Skin of body (tissue), 2 donors: Measurements from ENCODE around the gene PRKG1. TPM values are rescaled to one million over a fixed set of nuclear protein-coding genes. Genes with fewer than 3 reads are reported as not detected.
A peak's percentile ranks its signal among the peaks of the same experiment; 100 is the strongest.
"Not testable (repeated sequence)": the region's sequence is repeated elsewhere in the genome, so short reads cannot be mapped to it uniquely, and the experiment has no call there.

ENCODE experiments used
- DNase-seq: peaks from one replicate; lab custom pipeline; 2025; lab: John Stamatoyannopoulos, UW
- total RNA-seq: library from RNA; depleted of rRNA; stranded (reverse); fragments of >200 nt; gene quantifications from one replicate; pipeline ENCODE4 v1.2.3, GENCODE V29; 2014

PRKG1 gene
- total RNA-seq, 1 donor from 2014 or later: 41.8 TPM

DNA sequence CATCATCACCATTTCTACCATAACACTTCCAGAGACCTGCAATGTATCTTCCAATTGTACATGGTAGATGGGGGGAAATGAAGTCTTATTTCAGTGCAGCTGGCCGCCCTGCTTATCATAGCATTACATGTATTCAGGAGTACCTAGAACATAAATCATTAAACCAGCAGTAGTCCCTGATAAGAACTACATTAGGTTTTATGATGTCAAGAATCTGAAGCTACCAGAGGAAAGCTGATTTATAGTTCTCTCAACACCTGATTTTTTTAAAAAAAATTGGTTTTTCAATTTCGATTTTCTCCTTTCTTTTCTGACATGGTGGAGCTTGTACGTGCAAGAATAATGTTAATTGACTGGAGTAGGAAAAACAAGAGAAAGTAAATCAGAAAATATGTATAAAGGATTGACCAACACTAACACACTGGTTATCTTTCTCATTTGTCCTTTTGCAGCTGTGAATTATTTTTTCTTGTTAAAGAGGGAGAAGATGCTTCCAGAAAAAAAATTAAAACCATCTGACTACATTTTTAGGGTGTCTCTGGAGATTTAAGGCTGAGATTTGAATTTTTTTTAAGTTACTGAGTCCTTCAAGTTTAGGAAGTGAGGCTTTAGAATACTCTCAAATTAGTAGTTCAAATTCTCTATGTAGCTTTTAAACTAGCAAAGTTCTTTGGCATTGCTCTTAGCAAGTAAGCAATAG is 566.0 kb downstream of the PRKG1 start:
- peak; percentile 34 for DNase-seq

DNA sequence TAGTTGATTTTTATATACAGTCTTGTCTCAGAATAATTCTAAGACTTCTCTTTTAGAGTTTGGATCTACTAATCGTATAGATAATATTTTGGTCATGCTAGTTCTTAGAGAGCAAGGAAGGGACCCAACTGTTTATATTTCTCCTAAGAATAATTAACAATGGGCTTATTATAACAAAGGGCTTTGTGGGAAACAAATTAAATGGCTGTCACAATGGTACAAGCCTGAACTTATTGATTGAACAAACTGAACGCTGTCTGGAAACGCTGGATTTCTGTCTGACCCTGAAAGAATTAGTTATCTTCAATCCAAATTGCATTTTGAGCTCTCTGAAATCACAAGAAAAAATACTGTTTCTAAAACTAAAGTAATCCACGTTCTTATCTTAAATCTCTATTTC is 568.3 kb downstream of the PRKG1 start:
- no peak for DNase-seq

DNA sequence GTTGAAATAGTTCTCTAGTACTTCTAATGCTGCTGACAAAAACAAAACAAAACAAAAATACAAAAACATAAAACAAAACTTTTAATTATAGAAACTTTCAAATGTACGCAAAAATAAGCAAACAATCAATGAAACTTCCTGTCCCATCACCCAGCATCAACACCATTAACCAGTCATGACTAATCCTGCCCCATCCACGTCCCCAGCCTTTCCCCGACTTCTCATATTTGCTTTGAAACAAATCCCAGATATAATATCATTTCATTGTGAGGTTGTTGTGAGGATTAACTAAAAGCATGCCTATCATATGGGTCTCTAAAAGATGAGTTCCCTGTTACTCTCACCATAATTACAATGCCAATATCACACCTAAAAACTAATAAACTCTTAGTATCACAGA is 569.4 kb downstream of the PRKG1 start:
- DNase-seq: no peak

DNA sequence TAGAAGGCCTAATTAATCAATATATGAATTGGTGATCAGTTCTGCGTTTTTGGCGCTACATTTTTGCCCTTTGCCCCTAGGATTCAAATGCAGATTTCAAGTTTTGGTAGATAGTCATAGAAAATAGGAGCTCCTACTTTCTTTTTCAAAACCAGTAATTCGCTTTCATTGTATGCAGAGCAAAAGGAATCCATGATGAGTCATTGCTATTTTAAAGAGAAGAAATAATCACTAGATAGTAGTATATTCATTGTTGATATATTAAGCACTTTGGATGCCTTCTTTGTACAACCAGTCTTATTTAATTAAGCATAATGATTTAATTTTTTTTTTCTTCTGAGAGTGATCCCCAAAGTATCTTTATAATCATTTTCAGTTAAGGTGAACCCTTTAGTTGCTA is 574.8 kb downstream of the PRKG1 start:
- DNase-seq: no peak

DNA sequence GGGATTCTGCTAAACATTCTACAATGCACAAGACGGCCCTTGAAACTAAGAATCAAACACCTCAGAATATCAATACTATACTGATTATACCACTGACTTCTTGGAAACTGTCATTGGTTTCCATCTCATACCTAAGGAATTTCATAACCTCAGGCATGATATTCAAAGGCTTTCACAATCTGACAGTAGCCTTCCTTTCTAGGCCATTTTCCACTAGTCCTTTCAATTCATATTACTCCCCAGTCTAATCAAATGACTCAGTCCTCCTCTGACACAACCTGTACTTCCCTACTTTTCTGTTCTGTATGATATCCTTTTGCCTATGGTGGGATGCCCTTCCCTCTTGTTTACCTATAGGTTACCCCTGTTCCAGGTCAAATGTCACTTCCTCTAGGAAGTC is 576.8 kb downstream of the PRKG1 start:
- no peak for DNase-seq

DNA sequence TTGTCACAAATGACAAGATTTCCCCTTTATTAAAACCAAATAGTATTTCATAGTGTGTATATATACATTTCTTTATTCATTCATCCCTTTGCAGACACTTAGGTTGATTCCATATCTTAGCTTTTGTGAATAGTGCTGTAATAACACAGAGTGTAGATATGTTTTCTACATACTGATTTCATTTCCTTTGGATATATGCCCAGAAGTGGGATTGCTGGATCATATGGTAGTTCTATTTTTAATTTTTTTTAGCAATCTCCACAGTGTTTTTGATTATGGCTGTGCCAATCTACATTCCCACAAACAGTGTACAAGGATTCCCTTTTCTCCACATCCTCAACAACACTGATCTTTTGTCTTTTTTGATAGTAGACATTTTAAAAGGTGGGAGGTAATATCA is 578.7 kb downstream of the PRKG1 start:
- peak; percentile 72 for DNase-seq

DNA sequence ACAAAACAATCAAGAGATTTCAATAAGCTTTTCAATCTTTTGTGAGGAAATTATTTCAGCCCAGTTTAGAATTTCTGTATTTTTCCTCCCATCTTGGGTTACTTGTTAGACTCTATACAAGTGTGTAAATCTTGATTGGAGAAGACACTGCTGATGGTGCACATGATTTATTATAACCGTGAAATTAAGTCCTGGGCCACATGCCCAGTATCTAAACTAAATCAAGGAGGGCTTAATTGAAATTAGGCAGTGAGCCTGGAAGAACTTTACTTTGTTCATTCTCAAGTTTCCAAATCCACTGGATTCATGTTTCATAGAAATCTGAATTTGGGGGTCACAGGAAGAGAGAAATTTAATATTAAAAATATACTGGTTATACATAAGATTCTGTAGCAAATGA is 580.6 kb downstream of the PRKG1 start:
- peak; percentile 22 for DNase-seq

DNA sequence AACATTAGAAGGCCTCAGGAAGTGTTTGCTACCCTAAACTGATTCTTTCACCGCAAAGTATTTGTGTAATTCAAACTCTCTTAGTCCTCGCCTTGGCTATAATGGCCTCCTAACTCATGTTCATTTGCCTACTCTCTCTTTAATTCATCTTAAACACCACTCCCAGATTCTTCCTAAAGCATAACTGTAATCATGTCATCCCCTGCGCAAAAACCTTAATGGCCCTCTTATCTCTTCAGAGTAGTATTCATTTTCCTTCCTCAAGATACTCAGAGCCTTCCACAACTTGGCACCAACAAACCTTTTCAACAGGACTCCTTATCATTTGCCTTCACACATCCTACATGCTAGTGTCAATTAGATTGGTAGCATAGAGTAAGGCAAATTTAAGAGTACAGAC is 582.2 kb downstream of the PRKG1 start:
- DNase-seq: no peak

DNA sequence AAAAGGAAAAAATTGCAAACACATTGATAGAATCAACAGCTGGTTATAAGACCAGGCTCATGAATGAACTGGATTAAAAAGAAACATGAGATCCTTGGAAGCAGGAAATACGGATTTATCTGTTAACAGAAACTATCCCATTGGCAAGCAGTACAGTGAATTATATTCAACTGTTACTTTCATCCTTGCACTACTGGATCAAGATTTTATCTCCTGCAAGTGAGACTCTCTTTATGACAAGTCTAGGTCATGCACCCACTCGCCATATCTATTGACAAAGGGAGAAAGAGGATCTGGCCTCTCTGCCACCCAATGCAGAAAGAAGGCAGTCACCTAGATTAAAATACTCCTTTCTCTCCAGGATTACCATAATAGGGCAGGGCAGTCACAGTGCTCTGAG is 583.7 kb downstream of the PRKG1 start:
- peak; percentile 27 for DNase-seq

DNA sequence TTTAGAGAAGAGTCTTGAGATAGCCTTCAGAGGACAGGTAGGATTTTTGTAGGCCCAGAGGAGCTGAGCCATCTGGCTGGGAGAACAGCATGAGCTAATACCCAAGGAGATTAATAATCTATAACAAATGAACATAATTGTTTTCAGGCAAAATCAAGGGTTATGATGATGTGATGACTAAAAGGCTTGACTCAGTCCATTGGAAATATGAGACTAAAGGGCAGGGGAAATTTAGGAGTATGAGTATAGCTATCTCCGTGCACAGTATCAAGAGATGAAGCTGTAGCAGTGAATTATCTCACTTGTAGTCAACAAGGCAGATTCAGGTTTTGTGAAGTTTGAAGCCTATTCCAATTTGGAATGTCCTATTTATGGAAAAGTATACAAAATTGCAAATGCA is 585.1 kb downstream of the PRKG1 start:
- DNase-seq: no peak

DNA sequence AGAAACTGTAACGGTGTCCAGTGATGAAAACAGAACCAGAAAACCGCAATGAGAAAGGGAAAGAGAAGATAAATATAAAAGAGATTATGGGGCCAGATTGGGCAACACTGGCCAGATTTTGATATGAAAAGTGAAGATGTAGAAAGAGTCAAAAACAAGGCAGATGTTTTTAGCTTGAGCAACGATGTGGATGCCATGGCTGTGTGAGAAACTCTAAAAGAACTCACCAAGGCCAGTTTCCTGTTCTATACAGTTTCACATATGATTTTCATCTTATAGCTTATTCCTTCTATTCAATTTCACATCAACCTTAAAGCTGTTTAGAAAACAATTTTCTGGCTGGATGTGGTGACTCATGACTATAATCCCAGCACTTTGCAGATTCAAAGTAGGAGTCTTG is 588.8 kb downstream of the PRKG1 start:
- DNase-seq: no peak

DNA sequence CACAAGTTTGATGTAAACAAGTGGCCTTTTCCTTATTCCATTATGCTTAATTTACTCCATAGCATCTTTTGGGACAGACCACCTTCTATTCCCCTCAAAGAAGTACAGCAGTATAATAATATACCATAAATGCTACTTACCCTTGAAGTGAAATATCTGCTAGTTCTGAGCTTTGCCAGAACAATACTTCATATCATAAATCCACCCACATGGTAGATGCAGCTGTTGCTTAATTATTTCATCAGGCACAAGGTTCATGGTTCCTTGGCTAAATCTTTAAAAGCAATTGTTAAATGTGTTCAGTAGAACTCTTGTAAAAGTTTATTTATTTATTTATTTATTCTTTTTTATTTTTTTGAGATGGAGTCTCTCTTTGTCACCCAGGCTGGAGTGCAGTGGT is 592.2 kb downstream of the PRKG1 start:
- no peak for DNase-seq

DNA sequence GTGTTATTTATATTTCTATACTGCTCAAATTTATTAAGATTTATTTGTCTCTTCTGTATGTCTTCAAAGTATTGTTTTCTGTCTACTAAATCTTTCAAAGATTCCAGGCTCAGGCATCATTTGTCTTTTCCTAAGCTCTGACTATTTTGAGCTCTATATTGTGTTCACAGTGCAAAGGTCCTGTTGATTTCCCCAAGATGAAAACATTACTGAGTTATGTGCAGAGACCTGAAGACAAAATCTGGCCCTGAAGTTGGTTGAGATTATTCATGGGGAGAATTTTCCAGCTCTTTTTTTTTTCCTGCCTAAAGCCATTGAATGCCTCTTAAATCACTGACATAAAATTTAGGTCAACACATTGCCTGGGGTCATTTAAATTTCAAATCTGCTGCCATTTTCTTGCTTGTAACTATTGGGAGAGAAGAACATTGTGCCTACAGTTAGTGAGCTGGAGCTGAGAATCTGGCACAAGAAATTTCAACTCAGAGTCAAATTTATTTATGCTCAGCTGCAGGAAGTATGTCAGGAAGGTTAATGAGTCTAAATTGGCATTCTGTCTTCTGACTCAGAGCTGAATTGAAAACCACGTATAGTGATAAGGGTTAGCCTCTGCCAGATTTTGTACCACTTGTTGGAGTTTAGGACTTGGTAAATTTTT is 593.5 kb downstream of the PRKG1 start:
- DNase-seq: no peak

DNA sequence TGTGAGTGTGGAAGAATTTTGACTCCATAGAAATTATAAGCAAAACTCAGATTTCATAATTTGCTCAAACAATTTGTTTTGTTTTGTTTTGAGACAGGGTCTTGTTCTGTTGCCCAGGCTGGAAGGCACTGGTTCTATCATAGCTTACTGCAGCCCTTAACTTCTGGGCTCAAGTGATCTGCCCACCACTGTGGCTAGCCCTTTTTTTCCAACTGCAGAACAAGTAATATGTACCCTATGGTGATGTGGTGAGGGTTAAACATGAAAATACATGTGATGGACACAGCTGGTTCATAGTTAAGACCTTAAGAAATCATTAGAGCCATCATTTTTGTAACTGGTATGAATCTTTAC is 594.0 kb downstream of the PRKG1 start:
- no peak for DNase-seq

DNA sequence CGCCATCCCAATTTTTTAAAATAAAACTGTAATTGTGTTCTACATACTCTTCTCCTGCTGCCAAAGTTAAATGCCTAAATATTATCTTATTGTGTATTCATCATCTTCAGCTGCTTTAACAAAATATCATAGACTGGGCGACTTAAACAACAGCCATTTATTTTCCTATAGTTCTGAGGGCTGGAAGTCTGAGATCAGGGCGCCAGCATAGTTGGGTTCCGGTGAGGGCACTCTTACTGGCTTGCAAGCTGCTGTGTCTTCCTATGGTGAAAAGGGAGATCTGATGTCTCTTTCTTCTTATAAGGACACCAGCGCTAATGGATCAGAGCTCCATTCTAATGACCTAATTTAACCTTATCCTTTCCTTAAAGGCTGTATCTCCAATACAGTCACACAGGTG is 594.8 kb downstream of the PRKG1 start:
- DNase-seq: no peak

DNA sequence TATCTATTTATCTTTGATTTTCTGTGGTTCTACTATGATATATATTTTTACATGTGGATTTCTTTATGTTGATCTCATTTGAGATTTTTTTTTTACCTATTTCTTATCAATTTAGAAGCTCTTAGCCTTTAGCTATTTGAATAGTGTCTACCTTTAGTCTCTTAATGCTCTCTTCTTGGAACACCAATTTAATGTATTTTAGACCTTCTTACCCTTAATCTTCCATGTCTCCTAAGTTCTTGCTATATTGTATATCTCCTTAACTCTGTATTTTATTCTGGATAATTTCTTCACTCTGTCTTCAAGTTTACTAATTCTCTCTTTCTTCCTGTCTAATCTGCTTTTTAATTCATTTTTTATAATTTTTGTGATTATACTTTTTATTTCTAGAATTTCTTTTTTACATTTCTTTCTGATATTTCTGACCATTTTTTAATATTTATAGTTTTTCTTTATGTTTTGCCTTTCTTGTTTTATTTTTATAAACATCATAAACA is 597.8 kb downstream of the PRKG1 start:
- DNase-seq: no peak

DNA sequence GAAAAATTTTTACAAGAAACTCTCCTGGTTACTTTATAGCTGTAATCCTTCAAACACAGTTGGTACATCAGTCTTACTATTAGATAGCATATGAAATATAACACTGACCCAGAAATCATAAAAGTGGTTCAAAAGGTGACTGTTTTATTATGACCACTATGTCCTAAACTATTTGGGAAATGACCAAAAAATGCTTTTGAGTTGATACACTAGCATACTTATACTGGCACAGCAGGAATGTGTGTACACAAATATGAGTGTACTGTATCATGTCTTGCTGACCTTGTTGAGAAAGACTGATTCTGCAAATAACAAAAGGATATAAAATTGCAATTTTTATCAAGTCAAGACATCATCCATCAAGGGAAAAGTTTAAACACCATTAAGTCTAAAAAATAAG is 600.8 kb downstream of the PRKG1 start:
- no peak for DNase-seq

DNA sequence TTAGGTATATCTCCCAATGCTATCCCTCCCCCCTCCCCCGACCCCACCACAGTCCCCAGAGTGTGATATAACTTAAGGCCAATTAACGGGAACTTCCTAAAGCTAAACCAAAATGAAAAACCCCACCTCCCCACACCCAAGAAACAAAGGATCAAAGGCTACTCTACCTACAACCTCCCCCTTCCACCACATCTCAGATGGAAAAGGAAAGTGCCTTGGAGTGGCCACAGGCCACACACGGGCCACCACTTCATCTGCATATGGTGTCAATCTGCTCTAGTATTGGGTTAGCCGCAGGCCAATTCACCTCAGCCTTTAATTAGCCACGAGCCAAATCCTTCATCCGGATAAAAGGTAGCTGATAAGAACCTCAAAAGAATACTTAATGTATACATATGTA is 605.6 kb downstream of the PRKG1 start:
- no peak for DNase-seq

DNA sequence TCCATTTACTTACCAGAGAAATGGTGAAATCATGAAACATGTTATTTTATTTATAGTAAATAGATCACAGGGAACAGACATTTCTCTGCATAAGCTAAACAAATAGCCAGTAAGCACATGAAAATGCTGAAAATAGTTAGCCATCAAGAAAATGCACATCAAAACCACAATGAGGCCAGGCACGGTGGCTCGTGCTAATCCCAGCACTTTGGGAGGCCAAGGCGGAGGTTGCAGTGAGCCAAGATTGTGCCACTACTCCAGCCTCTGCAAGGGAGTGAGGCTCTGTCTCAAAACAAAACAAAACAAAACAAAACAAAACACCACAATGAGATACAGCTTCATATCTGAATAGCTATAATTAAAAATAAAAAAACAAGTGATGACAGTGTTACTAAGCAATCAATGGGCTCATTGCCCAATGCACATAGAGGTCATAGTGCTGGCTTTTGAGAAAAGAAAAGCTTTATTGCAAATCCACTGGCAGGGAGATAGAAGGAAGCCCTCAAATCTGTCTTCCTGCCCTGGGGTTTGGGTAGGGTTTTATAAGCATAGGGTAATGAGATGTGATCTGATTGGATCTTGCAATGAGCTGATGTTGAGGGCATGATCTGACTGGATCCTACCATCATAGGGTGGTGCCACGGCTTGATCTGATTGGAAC is 608.9 kb downstream of the PRKG1 start:
- DNase-seq: peak; percentile 54

DNA sequence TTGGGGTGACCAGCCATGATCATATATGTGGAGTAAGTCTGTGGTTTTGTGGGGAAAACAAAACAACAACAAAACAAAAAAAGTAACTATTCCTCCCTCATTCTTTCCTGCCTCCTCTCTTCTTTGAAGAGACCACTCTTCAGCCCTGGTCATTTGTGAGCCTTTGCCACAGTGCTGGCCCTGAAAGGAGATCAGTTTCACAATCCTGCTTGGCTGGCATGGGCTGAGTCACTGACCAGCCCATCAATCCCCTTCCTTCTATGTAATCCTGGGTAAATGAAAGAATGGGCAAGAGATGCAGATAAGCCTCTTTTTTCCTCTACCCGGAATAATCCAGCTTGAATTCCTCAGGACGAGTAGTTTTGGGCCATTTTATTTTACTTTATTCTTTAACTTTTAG is 611.5 kb downstream of the PRKG1 start:
- DNase-seq: no peak

DNA sequence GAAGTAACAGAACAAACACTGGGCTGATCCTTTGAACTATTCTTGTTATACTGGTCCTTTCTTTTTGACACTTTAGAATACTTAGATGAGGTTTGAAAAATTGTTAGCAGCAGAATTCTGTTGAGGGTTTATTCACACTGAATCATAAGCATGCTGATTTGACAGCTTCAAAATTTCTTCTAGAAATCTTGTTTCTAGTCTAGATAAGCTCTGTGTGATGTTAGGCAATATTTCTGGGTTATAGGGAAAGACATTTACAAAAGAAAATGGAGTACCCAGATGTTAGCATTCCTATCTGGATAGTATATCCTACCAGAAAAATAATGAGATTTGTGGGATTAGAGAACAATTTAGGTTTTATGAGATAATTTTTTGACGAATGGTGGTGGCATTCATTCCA is 613.0 kb downstream of the PRKG1 start:
- no peak for DNase-seq

DNA sequence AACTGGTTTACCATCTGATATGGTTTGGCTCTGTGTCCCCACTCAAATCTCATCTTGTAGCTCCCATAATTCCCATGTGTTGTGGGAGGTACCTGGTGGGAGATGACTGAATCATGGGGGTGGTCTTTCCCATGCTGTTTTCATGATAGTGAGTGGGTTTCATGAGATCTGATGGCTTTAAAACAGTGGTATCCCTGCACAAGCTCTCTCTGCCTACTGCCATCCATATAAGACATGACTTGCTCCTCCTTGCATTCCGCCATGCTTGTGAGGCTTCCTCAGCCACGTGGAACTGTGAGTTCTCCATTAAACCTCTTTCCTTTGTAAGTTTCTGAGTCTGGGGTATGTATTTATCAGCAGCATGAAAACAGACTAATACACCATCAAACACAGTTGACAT is 614.5 kb downstream of the PRKG1 start:
- DNase-seq: not testable (repeated sequence)

DNA sequence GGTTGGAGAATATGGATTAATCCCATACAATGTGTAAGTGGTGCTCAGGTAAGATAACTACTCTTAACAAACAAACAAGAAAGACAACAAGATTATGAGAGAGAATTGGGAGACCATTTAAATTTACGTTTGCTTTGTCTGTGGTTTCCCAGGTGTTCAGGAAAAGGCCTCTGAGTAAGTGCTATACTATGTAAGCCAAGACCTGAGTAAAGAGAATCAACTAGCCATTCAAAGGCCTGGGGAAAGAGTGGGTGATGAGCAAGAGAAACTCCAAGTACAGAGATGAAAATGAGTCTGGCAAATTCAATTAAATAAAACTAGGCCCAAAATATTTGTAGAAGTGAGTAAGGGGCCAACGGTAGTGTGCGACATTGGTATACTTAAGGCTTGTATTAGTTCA is 615.2 kb downstream of the PRKG1 start:
- DNase-seq: no peak
